NCI-H2107 (cell line): ENCODE measurements around the gene MAP3K15.

ENCODE experiments used
- DNase-seq: peaks from one replicate; lab custom pipeline; 2025; lab: John Stamatoyannopoulos, UW

The MAP3K15 gene

GRCh38 chrX:19514791-19515614 is at the start of gene MAP3K15:
Gene MAP3K15 (minus strand): TSS chrX:19515508. CDS start chrX:19515261, 247 bp downstream.
- DNase-seq = no peak

- no peak for DNase-seq
These were observed 49.3 kb upstream of the MAP3K15 start for GRCh38 chrX:19564606-19565005.

GRCh38 chrX:19563746-19564145 is 48.4 kb upstream of the MAP3K15 start:
- DNase-seq = no peak

- DNase-seq = no peak
These were observed 48.0 kb upstream of the MAP3K15 start for GRCh38 chrX:19563327-19563726.

- no peak for DNase-seq
These were observed 45.3 kb upstream of the MAP3K15 start for GRCh38 chrX:19560611-19561010.

GRCh38 chrX:19557822-19558221 is 42.5 kb upstream of the MAP3K15 start:
- DNase-seq = no peak

GRCh38 chrX:19556202-19556601 is 40.9 kb upstream of the MAP3K15 start:
- no peak for DNase-seq

GRCh38 chrX:19555683-19556082 is 40.4 kb upstream of the MAP3K15 start:
- no peak for DNase-seq

- DNase-seq = no peak
These were observed 39.9 kb upstream of the MAP3K15 start for GRCh38 chrX:19555236-19555635.

GRCh38 chrX:19554786-19555185 is 39.5 kb upstream of the MAP3K15 start:
- peak; percentile 13 for DNase-seq

- no peak for DNase-seq
These were observed 37.5 kb upstream of the MAP3K15 start for GRCh38 chrX:19552793-19553192.

GRCh38 chrX:19549838-19550237 is 34.5 kb upstream of the MAP3K15 start:
- no peak for DNase-seq

GRCh38 chrX:19548934-19549333 is 33.6 kb upstream of the MAP3K15 start:
- DNase-seq = no peak

GRCh38 chrX:19548279-19548678 is 33.0 kb upstream of the MAP3K15 start:
- no peak for DNase-seq

- DNase-seq = no peak
These were observed 30.3 kb upstream of the MAP3K15 start for GRCh38 chrX:19545651-19546050.

- DNase-seq = peak; percentile 34
These were observed 29.5 kb upstream of the MAP3K15 start for GRCh38 chrX:19544693-19545305.

GRCh38 chrX:19543951-19544381 is 28.7 kb upstream of the MAP3K15 start:
- DNase-seq = no peak

- no peak for DNase-seq
These were observed 27.9 kb upstream of the MAP3K15 start for GRCh38 chrX:19543020-19543715.

- no peak for DNase-seq
These were observed 26.6 kb upstream of the MAP3K15 start for GRCh38 chrX:19541931-19542330.

- no peak for DNase-seq
These were observed 25.9 kb upstream of the MAP3K15 start for GRCh38 chrX:19541196-19541595.

GRCh38 chrX:19540076-19540475 is 24.8 kb upstream of the MAP3K15 start:
- no peak for DNase-seq

GRCh38 chrX:19539665-19540064 is 24.4 kb upstream of the MAP3K15 start:
- no peak for DNase-seq

GRCh38 chrX:19535476-19535875 is 20.2 kb upstream of the MAP3K15 start:
- DNase-seq = no peak
